WERI-Rb-1 (cell line): ENCODE data around the gene SNCG.
"Not testable (repeated sequence)": the region's sequence is repeated elsewhere in the genome, so short reads cannot be mapped to it uniquely, and the experiment has no call there.

Experiments used
- DNase-seq: peaks from one replicate; pipeline ENCODE4 v3.0.0-alpha.2; 2020
- H3K27ac ChIP-seq: fragments of 250-450 bp; sonication (Bioruptor Pico); 2 replicates; pipeline ENCODE4 v1.5.1; 2020; ENCODE audit warnings: mild to moderate bottlenecking, moderate library complexity
- H3K27me3 ChIP-seq: fragments of 250-450 bp; sonication (Bioruptor Pico); 2 replicates; pipeline ENCODE4 v1.5.1; 2021; ENCODE audit warnings: mild to moderate bottlenecking, low read depth, moderate library complexity; ENCODE audit not compliant: insufficient read depth, severe bottlenecking
- H3K36me3 ChIP-seq: fragments of 250-450 bp; sonication (Bioruptor Pico); 2 replicates; pipeline ENCODE4 v1.5.1; 2020; ENCODE audit warnings: mild to moderate bottlenecking, moderate library complexity
- H3K4me3 ChIP-seq: 2 replicates; pipeline ENCODE4 v1.5.1; 2011; ENCODE audit warnings: low read depth, mild to moderate bottlenecking, control low read depth, low read length
- H3K9me3 ChIP-seq: fragments of 250-450 bp; sonication (Bioruptor Pico); 2 replicates; pipeline ENCODE4 v1.5.1; 2021; ENCODE audit warnings: mild to moderate bottlenecking, moderate library complexity; ENCODE audit not compliant: severe bottlenecking
- TF ChIP-seq, protein P1 (sequence below): IDR thresholded peaks from 2 replicates; pipeline ENCODE4 v1.5.1; 2011; ENCODE audit warnings: low read depth, mild to moderate bottlenecking, control low read depth, inconsistent platforms, low read length

SNCG gene

DNA sequence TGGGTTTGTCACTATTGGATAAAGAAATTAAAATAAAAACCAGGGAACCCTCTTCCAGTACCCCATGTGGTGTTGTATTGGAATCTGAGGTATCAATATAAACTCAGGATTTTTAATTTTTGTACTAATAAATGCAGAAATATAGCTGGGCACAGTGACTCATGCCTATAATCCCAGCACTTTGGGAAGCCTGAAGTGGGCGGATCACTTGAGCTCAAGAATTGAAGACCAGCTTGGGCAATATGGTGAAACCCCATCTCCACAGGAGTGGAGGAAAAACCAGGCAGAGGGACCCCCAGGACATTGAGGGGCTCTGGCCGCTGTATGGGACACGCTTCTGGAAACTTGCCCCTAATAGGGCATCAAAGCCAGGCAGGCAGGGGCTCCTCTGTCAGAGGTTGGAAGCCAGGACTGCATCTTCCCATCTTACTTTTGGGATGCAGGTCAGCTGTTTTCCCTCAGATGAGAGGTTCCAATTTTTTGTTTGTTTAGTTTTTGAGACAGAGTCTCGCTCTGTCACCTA, 21.0 kb downstream of the SNCG start:
- TF ChIP-seq, protein P1, sequence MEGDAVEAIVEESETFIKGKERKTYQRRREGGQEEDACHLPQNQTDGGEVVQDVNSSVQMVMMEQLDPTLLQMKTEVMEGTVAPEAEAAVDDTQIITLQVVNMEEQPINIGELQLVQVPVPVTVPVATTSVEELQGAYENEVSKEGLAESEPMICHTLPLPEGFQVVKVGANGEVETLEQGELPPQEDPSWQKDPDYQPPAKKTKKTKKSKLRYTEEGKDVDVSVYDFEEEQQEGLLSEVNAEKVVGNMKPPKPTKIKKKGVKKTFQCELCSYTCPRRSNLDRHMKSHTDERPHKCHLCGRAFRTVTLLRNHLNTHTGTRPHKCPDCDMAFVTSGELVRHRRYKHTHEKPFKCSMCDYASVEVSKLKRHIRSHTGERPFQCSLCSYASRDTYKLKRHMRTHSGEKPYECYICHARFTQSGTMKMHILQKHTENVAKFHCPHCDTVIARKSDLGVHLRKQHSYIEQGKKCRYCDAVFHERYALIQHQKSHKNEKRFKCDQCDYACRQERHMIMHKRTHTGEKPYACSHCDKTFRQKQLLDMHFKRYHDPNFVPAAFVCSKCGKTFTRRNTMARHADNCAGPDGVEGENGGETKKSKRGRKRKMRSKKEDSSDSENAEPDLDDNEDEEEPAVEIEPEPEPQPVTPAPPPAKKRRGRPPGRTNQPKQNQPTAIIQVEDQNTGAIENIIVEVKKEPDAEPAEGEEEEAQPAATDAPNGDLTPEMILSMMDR: no peak

DNA sequence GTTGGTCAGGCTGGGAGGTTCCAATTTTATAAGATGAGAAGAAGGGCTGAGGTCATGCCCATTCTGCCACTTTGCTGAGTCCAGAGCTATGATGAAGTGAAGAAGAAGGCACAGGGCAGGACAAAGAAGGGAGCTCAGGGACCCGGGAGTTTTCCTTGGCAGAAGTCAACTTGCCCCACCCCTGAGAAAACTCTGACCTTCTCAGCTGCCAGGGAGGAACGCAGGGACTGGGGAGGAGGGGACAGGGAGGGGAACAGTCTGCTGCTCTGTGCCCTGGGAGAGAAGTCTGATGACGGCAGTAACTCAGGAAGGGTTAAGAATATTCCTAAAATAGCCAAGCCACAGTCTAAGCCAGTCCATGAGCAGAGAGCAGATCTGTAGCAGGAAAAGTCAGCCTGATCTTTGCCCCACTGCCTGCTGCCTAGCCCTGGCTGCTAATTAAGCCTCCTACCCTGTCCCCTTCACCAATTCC, 21.6 kb downstream of the SNCG start:
- DNase-seq: no peak
- Histone ChIP-seq H3K9me3 (no peaks in the 10 kb centered on the region), H3K4me3 (no peak overlapping the region), H3K27me3 (no peaks in the 10 kb centered on the region), H3K36me3 (no peaks in the 10 kb centered on the region), H3K27ac (no peak overlapping the region)
- TF ChIP-seq, protein P1: no peak

More for the DNA sequence above, 21.0 kb downstream of the SNCG start:
- H3K27me3 ChIP-seq: no peaks in the 10 kb centered on the region
- no peak overlapping the region for H3K27ac ChIP-seq
- H3K9me3 ChIP-seq: no peaks in the 10 kb centered on the region
- no peak for DNase-seq
- H3K4me3 ChIP-seq: no peak overlapping the region
- no peaks in the 10 kb centered on the region for H3K36me3 ChIP-seq

DNA sequence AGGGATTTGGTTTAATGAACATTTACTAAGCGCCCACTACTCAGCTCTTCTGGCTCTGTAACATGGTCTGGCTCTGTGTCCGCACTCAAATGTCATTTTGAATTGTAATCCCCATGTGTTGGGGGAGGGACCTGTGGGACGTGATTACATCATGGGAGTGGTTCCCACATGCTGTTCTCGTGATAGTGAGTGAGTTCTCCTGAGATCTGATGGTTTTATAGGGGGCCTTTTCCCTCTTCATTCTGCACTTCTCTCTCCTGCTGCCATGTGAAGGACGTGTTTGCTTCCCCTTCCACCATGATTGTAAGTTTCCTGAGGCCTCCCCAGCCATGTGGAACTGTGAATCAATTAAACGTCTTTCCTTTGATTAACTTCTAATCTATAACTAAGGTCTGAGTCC, 22.6 kb downstream of the SNCG start:
- not testable (repeated sequence) for H3K9me3 ChIP-seq, H3K27ac ChIP-seq, H3K36me3 ChIP-seq, H3K4me3 ChIP-seq, H3K27me3 ChIP-seq
- peak; percentile 22 for DNase-seq

DNA sequence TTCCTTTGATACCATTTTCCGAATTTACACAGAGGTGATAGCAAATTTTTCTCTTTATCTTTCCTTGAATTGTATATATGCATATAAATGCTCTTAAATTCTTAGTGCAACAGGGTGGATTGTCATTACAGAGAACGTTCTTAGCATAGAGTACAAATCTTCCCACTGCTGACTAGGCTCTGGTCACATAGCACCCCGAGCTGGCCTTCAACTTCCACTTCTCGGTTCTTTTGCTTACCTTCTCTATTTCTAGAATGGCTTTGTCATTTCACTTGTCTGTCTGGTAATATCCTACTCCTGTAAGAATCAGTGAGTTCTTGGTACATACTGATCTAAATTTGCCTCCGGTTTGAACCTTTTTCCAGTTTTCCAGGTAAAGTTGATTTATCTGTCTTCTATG, 23.3 kb downstream of the SNCG start:
- Histone ChIP-seq H3K27ac (no peak overlapping the region), H3K4me3 (no peak overlapping the region), H3K36me3 (no peaks in the 10 kb centered on the region), H3K9me3 (no peaks in the 10 kb centered on the region), H3K27me3 (no peaks in the 10 kb centered on the region)
- DNase-seq: no peak
- TF ChIP-seq, protein P1: no peak

DNA sequence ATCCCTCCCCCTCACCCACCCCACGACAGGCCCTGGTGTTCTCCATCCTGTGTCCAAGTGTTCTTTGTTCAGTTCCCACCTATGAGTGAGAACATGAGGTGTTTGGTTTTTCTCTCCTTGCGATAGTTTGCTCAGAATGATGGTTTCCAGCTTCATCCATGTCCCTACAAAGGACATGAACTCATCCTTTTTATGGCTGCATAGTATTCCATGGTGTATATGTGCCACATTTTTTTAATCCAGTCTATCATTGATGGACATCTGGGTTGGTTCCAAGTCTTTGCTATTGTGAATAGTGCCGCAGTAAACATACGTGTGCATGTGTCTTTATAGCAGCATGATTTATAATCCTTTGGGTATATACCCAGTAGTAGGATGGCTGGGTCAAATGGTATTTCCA, 26.1 kb downstream of the SNCG start:
- H3K36me3 ChIP-seq, H3K9me3 ChIP-seq: not testable (repeated sequence)

DNA sequence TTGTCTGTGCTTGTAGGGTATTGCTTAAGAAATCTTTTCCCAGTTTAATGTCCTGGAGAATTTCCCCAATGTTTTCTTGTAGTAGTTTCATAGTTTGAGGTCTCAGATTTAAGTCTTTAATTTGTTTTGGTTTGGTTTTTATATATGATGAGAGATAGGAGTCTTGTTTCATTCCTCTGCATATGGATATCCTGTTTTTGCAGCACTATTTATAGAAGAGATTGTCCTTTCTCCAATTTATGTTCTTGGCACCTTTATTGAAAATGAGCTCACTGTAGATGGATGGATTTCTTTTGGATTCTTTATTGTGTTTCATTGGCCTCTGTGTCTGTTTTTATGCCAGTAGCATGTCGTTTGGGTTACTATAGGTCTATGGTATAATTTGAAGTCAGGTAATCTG, 30.1 kb downstream of the SNCG start:
- TF ChIP-seq, protein P1: no peak

More for the DNA sequence above, 26.1 kb downstream of the SNCG start:
- H3K27me3 ChIP-seq, DNase-seq, H3K27ac ChIP-seq, H3K4me3 ChIP-seq: not testable (repeated sequence)

DNA sequence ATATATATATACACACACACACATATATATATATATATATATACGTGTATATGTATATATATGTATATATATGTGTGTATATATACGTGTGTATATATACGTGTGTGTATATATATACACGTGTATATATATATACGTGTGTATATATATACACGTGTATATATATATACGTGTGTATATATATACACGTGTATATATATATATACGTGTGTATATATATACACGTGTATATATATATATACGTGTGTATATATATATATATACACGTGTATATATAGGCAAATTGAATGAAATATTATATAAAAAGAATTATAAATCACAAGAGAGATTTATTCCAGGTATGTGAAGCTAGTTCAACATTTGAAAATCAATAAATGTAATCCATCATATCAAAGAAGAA, 33.0 kb downstream of the SNCG start:
- H3K27ac ChIP-seq, H3K36me3 ChIP-seq, DNase-seq, H3K9me3 ChIP-seq, H3K4me3 ChIP-seq, H3K27me3 ChIP-seq: not testable (repeated sequence)

More for the DNA sequence above, 30.1 kb downstream of the SNCG start:
- H3K27me3 ChIP-seq: no peaks in the 10 kb centered on the region
- no peak for DNase-seq
- no peak overlapping the region for H3K4me3 ChIP-seq
- no peaks in the 10 kb centered on the region for H3K36me3 ChIP-seq
- H3K27ac ChIP-seq: no peak overlapping the region
- no peaks in the 10 kb centered on the region for H3K9me3 ChIP-seq
